ENCODE measurements around the gene SCN8A. TPM values are rescaled to one million over a fixed set of nuclear protein-coding genes. Genes with fewer than 3 reads are reported as not detected.

SCN8A gene
- total RNA-seq, 1 donor from 2014 or later, result 2.7 TPM

GRCh38 chr12:51702587-51702986 lies 111.6 kb downstream of the SCN8A start:
- H3K4me3 Mint-ChIP-seq, result no peak overlapping the region
- no peaks in the 10 kb centered on the region for H3K27me3 Mint-ChIP-seq (ENCODE audit: low read depth)
- H3K36me3 Mint-ChIP-seq, result peaks cover 1% of the 10 kb centered on the region
- peaks cover 4% of the 10 kb centered on the region for H3K9me3 Mint-ChIP-seq
- no peak for TF ChIP-seq CTCF (IDR thresholded peaks at IDR 0.05; ENCODE audit: unreplicated experiment)
- H3K27ac Mint-ChIP-seq, result no peak overlapping the region
- DNase-seq (ENCODE audit: low spot score in 2 of 2, unreplicated experiment in 2 of 2), result no peak
- H3K4me1 Mint-ChIP-seq, result no peaks in the 10 kb centered on the region

GRCh38 chr12:51705450-51705849 lies 114.4 kb downstream of the SCN8A start:
- H3K9me3 Mint-ChIP-seq, result peaks cover 4% of the 10 kb centered on the region
- H3K27me3 Mint-ChIP-seq (ENCODE audit: low read depth), result no peaks in the 10 kb centered on the region
- no peak for TF ChIP-seq CTCF (IDR thresholded peaks at IDR 0.05; ENCODE audit: unreplicated experiment)
- DNase-seq (ENCODE audit: low spot score in 2 of 2, unreplicated experiment in 2 of 2), result no peak
- H3K36me3 Mint-ChIP-seq, result peaks cover 1% of the 10 kb centered on the region
- no peaks in the 10 kb centered on the region for H3K4me1 Mint-ChIP-seq
- H3K27ac Mint-ChIP-seq, result no peak overlapping the region
- no peak overlapping the region for H3K4me3 Mint-ChIP-seq

- no peak overlapping the region for H3K27ac Mint-ChIP-seq
- no peak overlapping the region for H3K4me3 Mint-ChIP-seq
- no peaks in the 10 kb centered on the region for H3K4me1 Mint-ChIP-seq
- DNase-seq (ENCODE audit: low spot score in 2 of 2, unreplicated experiment in 2 of 2), result no peak
- peaks cover 4% of the 10 kb centered on the region for H3K9me3 Mint-ChIP-seq
- no peak for TF ChIP-seq CTCF (IDR thresholded peaks at IDR 0.05; ENCODE audit: unreplicated experiment)
- no peaks in the 10 kb centered on the region for H3K27me3 Mint-ChIP-seq (ENCODE audit: low read depth)
- peaks cover 1% of the 10 kb centered on the region for H3K36me3 Mint-ChIP-seq
Measured at GRCh38 chr12:51706206-51706605, 115.2 kb downstream of the SCN8A start.

- no peak for DNase-seq (ENCODE audit: low spot score in 2 of 2, unreplicated experiment in 2 of 2)
- Mint-ChIP-seq H3K4me1 (no peaks in the 10 kb centered on the region), H3K27ac (no peak overlapping the region), H3K4me3 (no peak overlapping the region), H3K9me3 (no peaks in the 10 kb centered on the region), H3K27me3 (ENCODE audit: low read depth) (no peaks in the 10 kb centered on the region), H3K36me3 (no peaks in the 10 kb centered on the region)
- no peak for TF ChIP-seq CTCF (IDR thresholded peaks at IDR 0.05; ENCODE audit: unreplicated experiment)
Measured at GRCh38 chr12:51714666-51715065, 123.6 kb downstream of the SCN8A start.

GRCh38 chr12:51717326-51717925 lies 126.4 kb downstream of the SCN8A start:
- no peak for DNase-seq (ENCODE audit: low spot score in 2 of 2, unreplicated experiment in 2 of 2)
- Mint-ChIP-seq H3K9me3 (no peaks in the 10 kb centered on the region), H3K4me3 (no peak overlapping the region), H3K4me1 (peaks cover 6% of the 10 kb centered on the region), H3K27ac (no peak overlapping the region), H3K36me3 (no peaks in the 10 kb centered on the region), H3K27me3 (ENCODE audit: low read depth) (peaks cover 6% of the 10 kb centered on the region)
- TF ChIP-seq CTCF (IDR thresholded peaks at IDR 0.05; ENCODE audit: unreplicated experiment), result no peak
